OCI-M1 (cell line): Measurements from ENCODE around the gene KLHL33.

ENCODE experiments used
- DNase-seq: peaks from one replicate; lab custom pipeline; 2025; lab: John Stamatoyannopoulos, UW

Gene KLHL33

GRCh38 chr14:20416223-20416622 lies 19.7 kb downstream of the KLHL33 start:
- DNase-seq, result no peak

DNA sequence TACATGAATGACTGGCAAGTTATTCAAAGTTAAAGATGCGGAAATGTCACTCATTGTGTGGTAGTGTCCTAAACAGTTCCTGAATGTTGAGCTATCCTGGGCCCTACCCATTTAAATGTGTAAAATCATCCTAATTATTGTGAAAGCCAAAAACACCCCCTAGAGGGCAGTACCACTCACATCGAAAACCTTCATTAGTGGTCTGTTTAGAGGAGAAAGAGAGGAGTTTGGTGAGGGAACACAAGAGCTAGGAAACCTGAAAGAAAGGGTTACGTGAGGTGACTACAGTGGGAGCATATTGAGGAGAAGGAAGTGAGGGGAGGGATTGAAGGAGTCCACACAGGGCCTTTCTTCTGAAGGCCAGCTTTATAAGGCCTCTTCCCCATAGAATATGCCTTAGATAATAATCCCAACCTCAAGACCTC lies 20.2 kb downstream of the KLHL33 start:
- DNase-seq, result peak; percentile 87

GRCh38 chr14:20413744-20414082 lies 22.3 kb downstream of the KLHL33 start:
- DNase-seq, result peak; percentile 62

GRCh38 chr14:20412876-20413743 lies 22.9 kb downstream of the KLHL33 start, which contains the start of gene TEP1:
TEP1 (minus strand) TSS chr14:20413501; CDS start chr14:20408439, 5,062 bp downstream.
- peak; percentile 80 for DNase-seq

GRCh38 chr14:20412411-20412810 lies 23.6 kb downstream of the KLHL33 start:
- peak; percentile 19 for DNase-seq

- DNase-seq, result no peak
Observed at GRCh38 chr14:20409226-20409625, 26.7 kb downstream of the KLHL33 start.

- DNase-seq, result no peak
Observed at GRCh38 chr14:20403521-20403920, 32.4 kb downstream of the KLHL33 start.

- DNase-seq, result no peak
Observed at GRCh38 chr14:20400965-20401593, 34.9 kb downstream of the KLHL33 start.

DNA sequence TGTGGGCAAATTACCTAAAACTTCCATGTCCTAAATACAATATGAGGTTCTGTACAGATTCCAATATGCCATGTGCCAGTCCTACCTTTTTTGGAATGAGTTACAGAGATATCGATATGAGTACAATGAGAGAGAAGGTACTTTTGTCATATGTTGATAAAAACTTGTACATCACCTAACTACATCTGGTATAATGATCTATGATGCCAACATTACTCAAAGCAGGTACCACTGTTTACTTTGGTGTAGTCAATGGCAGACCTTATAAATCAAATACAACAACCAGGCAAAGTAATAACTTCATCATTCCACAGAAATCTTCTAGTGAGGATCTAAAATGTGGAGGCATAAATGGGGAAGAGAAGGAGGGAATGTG lies 35.4 kb downstream of the KLHL33 start:
- DNase-seq, result no peak

DNA sequence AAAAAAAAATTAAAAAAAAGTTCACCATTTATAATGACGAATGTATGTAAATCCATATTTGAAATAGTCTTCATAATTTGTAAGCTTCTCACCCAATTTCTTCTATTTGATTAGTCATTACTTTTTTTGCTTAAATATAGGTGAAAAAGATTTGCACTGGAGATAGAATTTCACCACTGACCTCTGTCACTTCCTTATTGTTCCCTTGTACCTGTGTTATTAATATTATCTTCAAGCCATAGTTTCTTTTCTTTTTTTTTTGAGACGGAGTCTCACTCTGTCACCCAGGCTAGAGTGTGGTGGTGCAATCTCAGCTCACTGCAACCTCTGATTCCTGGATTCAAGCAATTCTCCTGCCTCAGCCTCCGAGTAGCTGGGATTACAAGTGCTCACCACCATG lies 38.5 kb downstream of the KLHL33 start:
- no peak for DNase-seq

DNA sequence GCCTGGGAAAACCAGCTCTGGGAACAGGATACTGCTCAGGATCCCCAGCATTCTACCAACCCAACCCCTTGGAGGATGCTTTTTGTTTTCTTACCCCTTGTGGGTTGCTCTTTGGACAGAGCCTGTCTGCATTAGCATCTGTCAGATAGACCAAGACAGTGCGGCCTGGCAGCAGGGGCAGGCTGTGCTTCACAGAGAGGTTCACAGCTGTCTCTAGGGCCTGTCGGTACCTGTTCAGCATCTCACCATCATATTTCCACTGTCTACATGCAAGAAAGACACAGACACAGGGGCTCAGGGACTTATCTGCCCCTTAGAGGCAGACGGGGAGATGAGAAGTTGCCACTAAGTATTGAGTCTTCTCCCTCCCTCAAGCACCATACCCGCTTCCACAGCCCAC lies 44.5 kb downstream of the KLHL33 start:
- no peak for DNase-seq

DNA sequence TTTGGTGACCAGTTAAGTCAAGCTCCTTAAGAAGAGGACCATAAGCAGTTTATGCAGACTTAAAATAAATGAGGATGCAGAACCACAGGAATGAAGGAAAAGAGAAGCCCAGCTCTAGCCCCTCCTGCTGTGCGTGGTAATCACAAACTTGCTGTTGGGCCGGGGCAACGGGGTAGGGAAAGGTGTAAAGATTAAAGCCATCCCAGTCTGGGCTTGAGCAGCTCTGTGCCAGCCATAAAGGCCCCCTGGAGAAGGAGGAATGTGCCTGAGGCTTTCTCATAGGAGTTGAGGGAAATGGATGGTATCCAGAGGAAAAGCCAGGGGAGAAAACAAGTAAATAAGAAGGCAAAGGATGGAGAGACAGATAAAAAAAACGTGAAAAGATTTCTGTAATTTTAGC lies 47.8 kb downstream of the KLHL33 start:
- DNase-seq, result no peak

DNA sequence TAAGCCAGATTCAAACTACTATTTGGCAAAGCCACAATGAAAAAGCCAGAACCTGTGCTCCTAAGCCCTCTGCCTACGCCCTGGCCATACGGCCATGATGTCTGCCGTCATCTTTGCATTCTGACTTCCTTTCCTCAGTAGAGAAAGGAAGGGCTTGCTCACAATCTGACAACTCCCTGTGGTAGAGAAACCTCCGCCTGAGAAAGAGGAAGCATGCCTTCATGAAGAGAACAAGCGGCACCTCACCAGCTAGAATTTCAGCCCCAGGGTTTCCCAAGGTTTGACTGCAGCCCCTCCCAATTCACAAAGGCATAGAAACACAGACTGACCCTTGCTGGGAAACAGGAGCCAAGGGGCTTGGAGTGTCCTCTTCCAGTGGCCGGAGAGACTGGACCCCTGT lies 48.4 kb downstream of the KLHL33 start:
- no peak for DNase-seq

DNA sequence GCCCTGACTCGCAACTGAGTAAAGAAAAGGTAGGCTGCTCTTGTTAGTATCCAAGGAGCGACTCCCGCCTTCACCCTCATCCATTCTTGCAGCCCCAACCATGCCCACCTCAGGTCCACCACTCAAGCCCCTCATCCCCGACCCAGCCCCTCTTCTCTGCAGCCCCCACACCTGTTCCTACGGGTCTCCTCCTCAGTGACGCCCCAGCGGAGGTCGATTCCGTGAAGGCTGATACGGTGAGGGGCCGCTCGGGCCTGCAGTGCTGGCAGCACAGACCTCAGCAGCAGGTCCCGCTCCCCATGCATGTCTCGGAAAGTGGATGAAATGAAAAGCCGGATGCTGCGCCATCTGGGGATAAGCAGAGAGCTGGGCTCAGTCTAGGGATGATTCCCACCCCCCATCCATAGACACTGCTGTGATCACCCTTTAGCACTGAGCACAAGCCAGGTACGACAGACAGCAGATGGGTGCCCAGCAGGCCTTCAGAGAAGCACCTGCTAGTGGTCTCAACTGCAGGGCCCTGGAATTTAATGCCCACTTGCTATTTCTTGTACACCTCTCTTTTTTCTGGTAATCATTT lies 49.6 kb downstream of the KLHL33 start:
- DNase-seq, result no peak

DNA sequence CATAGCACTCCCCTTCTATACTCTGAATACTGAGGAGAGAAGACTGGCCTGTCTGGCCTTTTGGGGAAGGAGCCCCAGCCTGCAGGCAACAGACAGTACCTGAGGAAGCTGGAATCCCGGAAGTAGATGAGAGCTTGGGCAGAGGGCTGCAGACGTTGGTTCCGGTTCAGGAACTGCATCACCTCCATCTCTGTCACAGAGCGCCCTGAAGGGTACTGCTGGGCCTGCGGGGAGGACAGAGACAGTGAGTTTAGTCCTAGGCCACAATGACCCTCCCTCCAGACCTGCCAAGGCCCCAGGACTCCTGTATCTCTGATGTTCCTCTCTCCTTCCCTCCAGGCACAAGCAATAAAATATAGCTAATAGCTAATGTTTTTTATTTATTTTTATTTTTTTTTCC lies 51.1 kb downstream of the KLHL33 start:
- no peak for DNase-seq

DNA sequence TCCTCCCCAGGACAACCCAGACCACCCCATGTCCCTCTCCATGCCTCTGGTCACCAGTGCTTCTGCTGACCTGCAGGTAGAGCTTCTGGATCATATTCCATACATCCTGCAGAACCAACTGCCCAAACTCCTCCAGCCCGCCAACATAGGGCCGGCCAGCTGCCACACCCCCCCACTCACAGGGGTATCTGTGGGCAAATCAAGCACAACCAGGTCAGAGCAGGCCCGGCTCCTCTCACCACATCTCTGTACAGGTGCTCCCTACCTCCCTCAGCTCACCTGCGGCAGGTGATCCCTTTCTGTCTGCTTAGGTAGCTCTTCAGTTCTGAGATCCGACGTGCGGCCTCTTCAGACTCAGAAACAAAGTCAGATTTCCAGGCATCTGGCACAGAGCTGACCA lies 51.6 kb downstream of the KLHL33 start:
- no peak for DNase-seq

- DNase-seq, result no peak
Observed at GRCh38 chr14:20383636-20384035, 52.3 kb downstream of the KLHL33 start.

DNA sequence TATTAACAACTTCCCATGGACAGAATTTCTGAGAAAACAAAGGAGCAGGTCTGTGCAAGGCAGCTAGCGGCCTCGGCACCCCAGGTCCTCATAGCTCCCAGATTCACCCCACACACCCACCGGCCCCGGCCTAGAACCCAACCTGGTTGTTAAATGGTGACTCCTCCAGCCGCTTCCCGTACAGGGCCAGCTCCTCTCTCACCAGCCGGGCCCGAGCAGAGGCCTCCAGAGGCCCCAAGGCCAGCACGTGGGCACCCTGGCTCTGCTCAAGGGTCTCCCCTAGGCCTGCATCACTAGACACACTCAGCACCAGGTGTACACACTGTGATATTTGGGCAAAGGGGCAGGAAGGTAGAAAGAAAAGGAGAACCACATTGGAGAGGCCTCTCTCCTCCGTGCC lies 52.9 kb downstream of the KLHL33 start:
- DNase-seq, result no peak

- DNase-seq, result no peak
Observed at GRCh38 chr14:20382526-20382925, 53.4 kb downstream of the KLHL33 start.

- no peak for DNase-seq
Observed at GRCh38 chr14:20381341-20381740, 54.6 kb downstream of the KLHL33 start.

DNA sequence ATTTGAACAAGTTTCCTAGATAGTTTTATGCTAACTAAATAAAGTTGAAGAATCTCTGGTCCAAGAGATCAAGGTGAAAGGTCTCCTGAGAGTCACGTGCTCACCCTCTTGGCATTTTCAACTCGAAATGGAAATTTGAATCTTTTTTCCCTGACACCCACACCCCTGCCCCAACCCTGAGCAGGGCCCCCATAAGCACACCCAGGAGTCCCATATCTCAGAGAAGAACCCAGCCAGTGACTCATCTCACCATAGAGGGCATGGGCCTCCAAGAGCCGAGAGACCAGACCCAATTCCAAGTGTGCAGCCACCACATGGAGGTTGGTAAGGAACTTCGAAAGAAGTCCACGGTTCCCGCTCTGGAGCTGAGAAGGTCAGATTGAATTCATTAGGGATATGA lies 55.3 kb downstream of the KLHL33 start:
- no peak for DNase-seq

GRCh38 chr14:20379743-20380142 lies 56.2 kb downstream of the KLHL33 start:
- no peak for DNase-seq

DNA sequence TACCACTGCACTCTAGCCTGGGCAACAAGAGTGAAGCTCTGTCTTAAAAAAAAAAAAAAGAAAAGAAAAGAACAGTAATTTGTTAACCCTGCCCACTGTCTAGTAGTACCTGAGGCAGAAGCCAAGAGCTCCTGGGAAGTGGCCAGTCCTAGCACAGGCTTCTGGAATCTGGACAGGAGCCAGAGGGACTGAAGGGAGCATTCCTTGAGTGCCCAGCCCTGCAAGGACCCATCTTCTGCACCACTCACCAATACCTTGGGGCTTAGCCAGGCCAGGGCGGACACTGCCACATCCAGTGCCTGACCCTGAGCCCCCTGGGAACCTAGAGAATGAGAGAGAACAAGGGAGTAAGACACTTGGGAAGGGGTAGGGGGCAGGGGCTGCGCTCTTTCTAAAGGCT lies 58.8 kb downstream of the KLHL33 start:
- no peak for DNase-seq
